ENCODE measurements around the gene RAB36. TPM values are rescaled to one million over a fixed set of nuclear protein-coding genes. Genes with fewer than 3 reads are reported as not detected.

The RAB36 gene
- total and polyA plus RNA-seq, 9 of the 15 experiments (the other 6 are each of a cell fraction or from before 2014, with no cell fraction given) = 0.04 to 0.50 (median 0.08) TPM; not detected in 3

DNA sequence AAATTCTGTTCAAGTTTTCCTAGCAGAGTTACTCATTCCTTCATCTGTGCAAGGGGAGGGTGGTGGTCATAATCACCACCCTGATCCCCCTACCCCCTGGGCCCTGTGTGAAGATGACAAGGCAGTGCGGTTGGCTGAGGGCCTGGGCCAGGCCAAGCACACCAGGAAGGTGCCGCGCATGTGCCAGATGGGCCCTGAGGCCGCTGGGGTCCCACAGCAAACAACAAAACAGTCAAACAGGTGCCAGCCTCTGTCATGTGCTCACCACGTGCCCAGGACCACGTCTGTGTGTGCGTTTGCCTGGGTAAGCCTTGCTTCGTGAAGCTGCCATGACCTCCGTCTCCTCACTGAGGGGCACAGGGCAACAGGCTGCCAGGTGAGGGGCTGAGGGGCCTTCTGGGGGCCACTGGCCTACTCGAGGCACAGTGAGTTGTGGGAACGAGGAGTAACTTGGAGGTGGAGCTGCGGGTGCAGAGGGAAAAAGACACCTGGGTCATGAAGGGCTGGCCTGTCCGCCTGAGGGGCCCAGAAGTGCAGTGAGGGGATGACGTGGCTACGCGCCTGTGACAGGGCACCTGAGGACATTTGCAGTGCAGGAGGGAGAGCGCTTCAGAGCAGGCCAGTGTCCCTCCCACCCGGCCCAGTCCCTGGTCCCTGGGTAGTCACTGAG, 29.3 kb upstream of the RAB36 start (continued):
- no peak for TF ChIP-seq NR2C1 (IDR thresholded peaks at IDR 0.05)
- no peak for TF ChIP-seq NR2C1 (tag; IDR thresholded peaks at IDR 0.05)
- no peak; the same call in 1 of the 2 replicates for TF ChIP-seq ATF1 (CRISPR knock-in tag; IDR thresholded peaks at IDR 0.05)
- 0 out of 2 replicates have a peak, but pooled peaks have one; percentile 15 for TF ChIP-seq ATF1 (tag; IDR thresholded peaks at IDR 0.05)
- TF ChIP-seq, protein P1, sequence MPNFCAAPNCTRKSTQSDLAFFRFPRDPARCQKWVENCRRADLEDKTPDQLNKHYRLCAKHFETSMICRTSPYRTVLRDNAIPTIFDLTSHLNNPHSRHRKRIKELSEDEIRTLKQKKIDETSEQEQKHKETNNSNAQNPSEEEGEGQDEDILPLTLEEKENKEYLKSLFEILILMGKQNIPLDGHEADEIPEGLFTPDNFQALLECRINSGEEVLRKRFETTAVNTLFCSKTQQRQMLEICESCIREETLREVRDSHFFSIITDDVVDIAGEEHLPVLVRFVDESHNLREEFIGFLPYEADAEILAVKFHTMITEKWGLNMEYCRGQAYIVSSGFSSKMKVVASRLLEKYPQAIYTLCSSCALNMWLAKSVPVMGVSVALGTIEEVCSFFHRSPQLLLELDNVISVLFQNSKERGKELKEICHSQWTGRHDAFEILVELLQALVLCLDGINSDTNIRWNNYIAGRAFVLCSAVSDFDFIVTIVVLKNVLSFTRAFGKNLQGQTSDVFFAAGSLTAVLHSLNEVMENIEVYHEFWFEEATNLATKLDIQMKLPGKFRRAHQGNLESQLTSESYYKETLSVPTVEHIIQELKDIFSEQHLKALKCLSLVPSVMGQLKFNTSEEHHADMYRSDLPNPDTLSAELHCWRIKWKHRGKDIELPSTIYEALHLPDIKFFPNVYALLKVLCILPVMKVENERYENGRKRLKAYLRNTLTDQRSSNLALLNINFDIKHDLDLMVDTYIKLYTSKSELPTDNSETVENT (CRISPR knock-in tag; IDR thresholded peaks at IDR 0.05) = peak; percentile 66

DNA sequence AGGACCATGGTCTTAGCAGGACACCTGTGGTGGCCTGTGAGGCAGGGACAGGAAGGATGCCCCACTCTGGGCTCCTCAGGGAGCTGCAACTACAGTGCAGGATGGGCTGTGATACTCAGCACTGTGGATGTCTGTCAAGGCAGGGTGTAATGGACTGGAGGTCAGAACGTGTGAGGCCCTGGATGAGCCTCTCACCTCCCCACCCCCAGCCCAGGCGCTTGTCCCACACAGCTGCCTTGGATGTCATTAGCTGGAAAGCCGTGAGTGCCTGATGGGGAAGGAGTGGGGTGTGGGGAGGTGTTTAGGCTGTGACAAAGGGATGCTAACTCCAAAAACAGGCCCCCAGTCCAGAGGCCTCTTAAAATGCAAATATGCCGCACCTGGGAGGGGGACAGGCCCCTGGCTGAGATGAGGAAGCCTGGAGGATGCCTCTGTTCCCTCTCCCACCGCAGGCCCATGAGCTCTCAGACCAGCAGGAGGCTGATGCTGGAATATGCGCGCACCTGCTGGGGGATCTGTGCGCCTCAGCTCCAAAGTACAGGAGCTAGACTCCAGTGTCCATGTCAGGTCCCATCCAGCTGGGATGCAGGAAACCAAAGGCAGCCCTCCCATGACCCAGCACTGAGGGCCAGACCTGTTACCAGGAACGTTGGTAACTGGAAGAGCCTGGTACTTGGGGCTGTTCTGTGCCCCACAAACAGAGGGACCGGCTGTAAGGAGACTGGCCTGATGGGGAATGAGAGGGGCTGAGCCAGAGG, 28.6 kb upstream of the RAB36 start:
- peaks cover 48 to 98% of the 10 kb centered on the region in 2 experiments; a peak in 4 of 5 replicates for H3K27me3 ChIP-seq (ENCODE audit: control insufficient read depth in 2 of 2, insufficient read depth in 2 of 2, low read length in 2 of 2)
- no TSS peak for BruUV-seq (replicated peaks)
- DNase-seq (ENCODE audit: extremely low read depth in 1 of 4, low spot score in 3 of 4) (peak in 3 of 4 experiments; percentile 51 to 64 (median 63)), FAIRE-seq (no peak), ATAC-seq (peak; percentile 5)
- POLR2A ChIA-PET = interaction anchor here (0.6 to 19.0 kb wide), 10 partner anchors 11 to 597 kb away, joined by 3 to 414 read pairs (median 4); partner anchors contain the start of gene GNAZ
- H3K27ac ChIP-seq (ENCODE audit: extremely low read depth, low read depth, low read length) = no peak overlapping the region
- no peaks in the 10 kb centered on the region for H3K36me3 ChIP-seq (ENCODE audit: control insufficient read depth, insufficient read depth, low read length)
- no peaks in the 10 kb centered on the region for H3K9me3 ChIP-seq (replicated peaks; ENCODE audit: control insufficient read depth, insufficient read depth, low read depth, low read length)
- no peak overlapping the region for H3K4me2 ChIP-seq (ENCODE audit: insufficient read depth, low read length)
- WGBS (ENCODE audit: insufficient coverage, low coverage, missing lambda C conversion rate) = 8% methylated on average over 10 of the region's 10 CpGs
- H3K79me2 ChIP-seq (ENCODE audit: control insufficient read depth, insufficient read depth, low read length) = no peaks in the 10 kb centered on the region
- H2AFZ ChIP-seq (ENCODE audit: low read depth, low read length) = no peak overlapping the region
- H3K4me3 ChIP-seq = no peak overlapping the region
- H4K20me1 ChIP-seq (replicated peaks; ENCODE audit: control insufficient read depth, insufficient read depth, low read length) = peaks cover 86% of the 10 kb centered on the region
- peaks cover 9 to 32% of the 10 kb centered on the region in 2 experiments; a peak in 4 of 5 replicates for H3K4me1 ChIP-seq (replicated peaks in 1 of 2; ENCODE audit: control insufficient read depth in 2 of 2, insufficient read depth in 2 of 2, low read length in 2 of 2)
- in situ Hi-C loops (cut with MboI) (no loop called here), intact Hi-C loops (cut with micrococcal nuclease) (no loop called here)
- peaks cover 11% of the 10 kb centered on the region for H3K9me1 ChIP-seq (ENCODE audit: control insufficient read depth, insufficient read depth, low read length)
- CTCF ChIA-PET (ENCODE audit: low intra/inter-chr PET ratio) = no interaction called here
- H3K9ac ChIP-seq (ENCODE audit: insufficient read depth in 1 of 2, low read depth in 2 of 2, low read length in 2 of 2) = peak overlapping the region in 1 of 2 experiments; percentile 20; a peak in 2 of 4 replicates
- TF ChIP-seq THRAP3 (IDR thresholded peaks at IDR 0.05; ENCODE audit: borderline replicate concordance) (no peak), BHLHE40 (IDR thresholded peaks at IDR 0.05; ENCODE audit: low read length) (peak; percentile 3; the same call in 1 of the 2 replicates), KHSRP (IDR thresholded peaks at IDR 0.05) (no peak), PRMT5 (CRISPR knock-in tag; IDR thresholded peaks at IDR 0.05) (peak; percentile 44; the same call in 1 of the 2 replicates), CHD4 (IDR thresholded peaks at IDR 0.05; ENCODE audit: insufficient read depth, insufficient replicate concordance, low read depth, low read length, poor library complexity, severe bottlenecking) (no peak)
- TF ChIP-seq, protein P2, sequence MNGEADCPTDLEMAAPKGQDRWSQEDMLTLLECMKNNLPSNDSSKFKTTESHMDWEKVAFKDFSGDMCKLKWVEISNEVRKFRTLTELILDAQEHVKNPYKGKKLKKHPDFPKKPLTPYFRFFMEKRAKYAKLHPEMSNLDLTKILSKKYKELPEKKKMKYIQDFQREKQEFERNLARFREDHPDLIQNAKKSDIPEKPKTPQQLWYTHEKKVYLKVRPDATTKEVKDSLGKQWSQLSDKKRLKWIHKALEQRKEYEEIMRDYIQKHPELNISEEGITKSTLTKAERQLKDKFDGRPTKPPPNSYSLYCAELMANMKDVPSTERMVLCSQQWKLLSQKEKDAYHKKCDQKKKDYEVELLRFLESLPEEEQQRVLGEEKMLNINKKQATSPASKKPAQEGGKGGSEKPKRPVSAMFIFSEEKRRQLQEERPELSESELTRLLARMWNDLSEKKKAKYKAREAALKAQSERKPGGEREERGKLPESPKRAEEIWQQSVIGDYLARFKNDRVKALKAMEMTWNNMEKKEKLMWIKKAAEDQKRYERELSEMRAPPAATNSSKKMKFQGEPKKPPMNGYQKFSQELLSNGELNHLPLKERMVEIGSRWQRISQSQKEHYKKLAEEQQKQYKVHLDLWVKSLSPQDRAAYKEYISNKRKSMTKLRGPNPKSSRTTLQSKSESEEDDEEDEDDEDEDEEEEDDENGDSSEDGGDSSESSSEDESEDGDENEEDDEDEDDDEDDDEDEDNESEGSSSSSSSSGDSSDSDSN (IDR thresholded peaks at IDR 0.05; ENCODE audit: borderline replicate concordance in 1 of 2, low read depth in 2 of 2, low read length in 2 of 2) = peak in 1 of 2 experiments; percentile 38; a peak in 1 of 4 replicates
- TF ChIP-seq, protein P1 (CRISPR knock-in tag; IDR thresholded peaks at IDR 0.05) = 0 out of 2 replicates have a peak, but pooled peaks have one; percentile 37

Data from K562 (cell line).